OCI-LY7 (cell line): ENCODE results near the gene C1orf35. TPM values are rescaled to one million over a fixed set of nuclear protein-coding genes. Genes with fewer than 3 reads are reported as not detected.

Experiments used
- BruUV-seq: library from RNA; stranded (reverse); fragments of 400-500 nt; replicated peaks from 2 replicates; lab custom pipeline; 2021; lab: Mats Ljungman, UMichigan
- CTCF ChIA-PET: fragments of 300-600 bp; sonication (Branson Sonifier 250); formaldehyde crosslinking; loops from one replicate; lab custom pipeline; 2022; ENCODE audit warnings: antibody characterized with exemption; ENCODE audit not compliant: unreplicated experiment; lab: Charles Lee
- POLR2A ChIA-PET: fragments of 300-600 bp; sonication (Branson Sonifier 250); formaldehyde crosslinking; loops from one replicate; lab custom pipeline; 2022; ENCODE audit warnings: antibody characterized with exemption; lab: Charles Lee
- DNase-seq: peaks from one replicate; pipeline ENCODE4 v3.0.0-alpha.2; 2015; ENCODE audit warnings: low spot score
- H2AFZ ChIP-seq: fragments of 200-600 bp; sonication (generic), shearing (Covaris generic); 2 replicates; pipeline ENCODE4 v1.6.1; 2014; ENCODE audit warnings: mild to moderate bottlenecking, antibody characterized with exemption, low read length, moderate library complexity
- H3K27ac ChIP-seq: fragments of 200-600 bp; sonication (generic); 2 replicates; pipeline ENCODE4 v1.5.1; 2014; ENCODE audit warnings: mixed run types, low read depth, mild to moderate bottlenecking, moderate library complexity, low read length, inconsistent platforms; ENCODE audit not compliant: poor library complexity, severe bottlenecking
- H3K36me3 ChIP-seq: fragments of 200-600 bp; sonication (generic); 2 replicates; pipeline ENCODE4 v1.6.1; 2014; ENCODE audit warnings: mild to moderate bottlenecking, antibody characterized with exemption, low read length, moderate library complexity, mixed read lengths; ENCODE audit not compliant: insufficient read depth
- H3K4me1 ChIP-seq: fragments of 200-600 bp; sonication (generic); 2 replicates; pipeline ENCODE4 v1.5.1; 2014; ENCODE audit warnings: mild to moderate bottlenecking, low read length; ENCODE audit not compliant: insufficient read depth, poor library complexity, severe bottlenecking
- H3K4me2 ChIP-seq: fragments of 200-600 bp; sonication (generic); 2 replicates; pipeline ENCODE4 v1.6.1; 2014; ENCODE audit warnings: mild to moderate bottlenecking, low read length
- H3K4me3 ChIP-seq: fragments of 200-600 bp; sonication (generic); 2 replicates; pipeline ENCODE4 v1.5.1; 2014; ENCODE audit warnings: mild to moderate bottlenecking, low read depth, low read length; ENCODE audit not compliant: poor library complexity, severe bottlenecking
- H3K79me2 ChIP-seq: fragments of 200-600 bp; sonication (generic); 2 replicates; pipeline ENCODE4 v1.6.1; 2016; ENCODE audit warnings: low read depth, mild to moderate bottlenecking, low read length, moderate library complexity, mixed read lengths; ENCODE audit not compliant: insufficient read depth
- H3K9me2 ChIP-seq: fragments of 200-600 bp; sonication (generic); 2 replicates; pipeline ENCODE4 v1.6.1; 2016; ENCODE audit warnings: mild to moderate bottlenecking, low read length, mixed read lengths; ENCODE audit not compliant: insufficient read depth
- H3K9me3 ChIP-seq: fragments of 200-600 bp; sonication (generic); 2 replicates; pipeline ENCODE4 v1.6.1; 2014; ENCODE audit warnings: mild to moderate bottlenecking, mixed run types, low read length, mixed read lengths
- H4K20me1 ChIP-seq: fragments of 200-600 bp; sonication (generic); 2 replicates; pipeline ENCODE4 v1.6.1; 2014; ENCODE audit warnings: mild to moderate bottlenecking, antibody characterized with exemption, low read length, moderate library complexity, mixed read lengths; ENCODE audit not compliant: insufficient read depth
- CTCF ChIP-seq: fragments of 200-600 bp; sonication (generic); conservative IDR thresholded peaks from 2 replicates; pipeline ENCODE4 v1.5.1; 2014; ENCODE audit warnings: mild to moderate bottlenecking, antibody characterized with exemption, low read length, moderate library complexity, mixed read lengths
- EZH2phosphoT487 ChIP-seq: fragments of 200-600 bp; sonication (generic); IDR thresholded peaks from 2 replicates; pipeline ENCODE4 v1.6.1; 2018; ENCODE audit warnings: low read depth, borderline replicate concordance, mild to moderate bottlenecking, mixed run types, antibody characterized with exemption, low read length, moderate library complexity, mixed read lengths
- intact Hi-C: fragments of 100-400 bp; cut with micrococcal nuclease; formaldehyde crosslinking; loops from one replicate; pipeline ENCODE4 v1.10.0; 2022; ENCODE audit not compliant: unreplicated experiment
- total RNA-seq, 2 experiments: library from RNA; depleted of rRNA in 1 of 2; stranded (reverse); fragments of >200 nt in 1 of 2; shearing (Covaris generic) in 1 of 2; gene quantifications; 2 replicates each; pipeline ENCODE4 v1.2.3, GENCODE V29; 2014 to 2022

Gene C1orf35
- total RNA-seq, 2 experiments from 2014 or later: 30.7 to 33.3 TPM

GRCh38 chr1:228087771-228088251 is 15.3 kb downstream of the C1orf35 start:
- DNase-seq: no peak
- BruUV-seq: no TSS peak
- intact Hi-C loops: no loop called here
- Histone ChIP-seq H3K4me3 (no peak overlapping the region), H3K79me2 (peaks cover 100% of the 10 kb centered on the region), H3K9me2 (no peaks in the 10 kb centered on the region), H3K4me2 (peak overlapping the region; percentile 48; the same call in 1 of the 2 replicates), H3K27ac (no peak overlapping the region), H3K4me1 (peaks cover 64% of the 10 kb centered on the region), H4K20me1 (peaks cover 80% of the 10 kb centered on the region), H3K9me3 (peaks cover 6% of the 10 kb centered on the region; the same call in 1 of the 2 replicates), H3K36me3 (peaks cover 93% of the 10 kb centered on the region), H2AFZ (no peak overlapping the region)
- no peak for TF ChIP-seq CTCF
- no peak for TF ChIP-seq EZH2phosphoT487
- ChIA-PET CTCF (no interaction called here), POLR2A (interaction anchor here (0.9 kb wide), 1 partner anchor 12 kb away, joined by 5 read pairs; no protein-coding TSS in a partner anchor)

GRCh38 chr1:228085287-228085951 is 17.7 kb downstream of the C1orf35 start:
- Histone ChIP-seq H3K9me2 (no peaks in the 10 kb centered on the region), H3K4me1 (peaks cover 60% of the 10 kb centered on the region), H2AFZ (no peak overlapping the region), H3K27ac (no peak overlapping the region), H4K20me1 (peaks cover 68% of the 10 kb centered on the region), H3K4me3 (peak overlapping the region; percentile 84), H3K9me3 (no peaks in the 10 kb centered on the region), H3K36me3 (peaks cover 69% of the 10 kb centered on the region), H3K4me2 (peak overlapping the region; percentile 100), H3K79me2 (peaks cover 99% of the 10 kb centered on the region)
- intact Hi-C loops: no loop called here
- CTCF ChIA-PET: no interaction called here
- POLR2A ChIA-PET: no interaction called here
- no peak for DNase-seq
- TF ChIP-seq EZH2phosphoT487: no peak
- no peak for TF ChIP-seq CTCF
- BruUV-seq: no TSS peak

- DNase-seq: no peak
- Histone ChIP-seq H2AFZ (no peak overlapping the region), H3K4me1 (peaks cover 54% of the 10 kb centered on the region), H3K36me3 (peaks cover 63% of the 10 kb centered on the region), H3K4me2 (peak overlapping the region; percentile 100), H3K79me2 (peaks cover 98% of the 10 kb centered on the region), H3K9me2 (no peaks in the 10 kb centered on the region), H3K27ac (no peak overlapping the region), H3K9me3 (no peaks in the 10 kb centered on the region), H3K4me3 (peak overlapping the region; percentile 84), H4K20me1 (peaks cover 66% of the 10 kb centered on the region)
- intact Hi-C loops: loop anchor here (1.0 to 5.0 kb wide), 3 partner anchors 18 to 297 kb away; partner anchors contain the start of gene IBA57
- ChIA-PET POLR2A (interaction anchor here (1.1 kb wide), 1 partner anchor 21 kb away, joined by 3 read pairs; no protein-coding TSS in a partner anchor), CTCF (no interaction called here)
- no TSS peak for BruUV-seq
- TF ChIP-seq CTCF (no peak), EZH2phosphoT487 (no peak)
These were observed 18.3 kb downstream of the C1orf35 start for GRCh38 chr1:228084797-228085196.
